ENCODE data around the gene C11orf52.
"Not testable (repeated sequence)": the region's sequence is repeated elsewhere in the genome, so short reads cannot be mapped to it uniquely, and the experiment has no call there.

The C11orf52 gene

GRCh38 chr11:111878849-111879636, 39.7 kb upstream of the C11orf52 start, which contains the start of the genes CFAP68 and FDXACB1:
CFAP68 (plus strand) TSS chr11:111879541; CDS start chr11:111879561, 20 bp downstream.
FDXACB1 (minus strand) TSS chr11:111879165; CDS start chr11:111879132, 33 bp downstream.
- H3K27ac ChIP-seq (ENCODE audit: low read length) = peak within 1 kb of the TSS; percentile 88
- H3K79me2 ChIP-seq (ENCODE audit: low read length) = peaks cover 13% of the 10 kb centered on the region
- H3K4me3 ChIP-seq (ENCODE audit: low read length) = peak within 1 kb of the TSS; percentile 86
- peak within 1 kb of the TSS; percentile 77 for H3K4me2 ChIP-seq (ENCODE audit: low read length)
- H3K4me1 ChIP-seq (ENCODE audit: low read length) = peaks cover 6% of the 10 kb centered on the region
- TF ChIP-seq, protein P1, sequence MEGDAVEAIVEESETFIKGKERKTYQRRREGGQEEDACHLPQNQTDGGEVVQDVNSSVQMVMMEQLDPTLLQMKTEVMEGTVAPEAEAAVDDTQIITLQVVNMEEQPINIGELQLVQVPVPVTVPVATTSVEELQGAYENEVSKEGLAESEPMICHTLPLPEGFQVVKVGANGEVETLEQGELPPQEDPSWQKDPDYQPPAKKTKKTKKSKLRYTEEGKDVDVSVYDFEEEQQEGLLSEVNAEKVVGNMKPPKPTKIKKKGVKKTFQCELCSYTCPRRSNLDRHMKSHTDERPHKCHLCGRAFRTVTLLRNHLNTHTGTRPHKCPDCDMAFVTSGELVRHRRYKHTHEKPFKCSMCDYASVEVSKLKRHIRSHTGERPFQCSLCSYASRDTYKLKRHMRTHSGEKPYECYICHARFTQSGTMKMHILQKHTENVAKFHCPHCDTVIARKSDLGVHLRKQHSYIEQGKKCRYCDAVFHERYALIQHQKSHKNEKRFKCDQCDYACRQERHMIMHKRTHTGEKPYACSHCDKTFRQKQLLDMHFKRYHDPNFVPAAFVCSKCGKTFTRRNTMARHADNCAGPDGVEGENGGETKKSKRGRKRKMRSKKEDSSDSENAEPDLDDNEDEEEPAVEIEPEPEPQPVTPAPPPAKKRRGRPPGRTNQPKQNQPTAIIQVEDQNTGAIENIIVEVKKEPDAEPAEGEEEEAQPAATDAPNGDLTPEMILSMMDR (IDR thresholded peaks at IDR 0.05; ENCODE audit: low read depth, low read length) = peak; percentile 87
- TF ChIP-seq EZH2phosphoT487 (IDR thresholded peaks at IDR 0.05; ENCODE audit: low read depth) = no peak
- no peaks in the 10 kb centered on the region for H4K20me1 ChIP-seq (ENCODE audit: insufficient read depth, low read length)
- H3K36me3 ChIP-seq (replicated peaks; ENCODE audit: low read depth, low read length) = peaks cover 7% of the 10 kb centered on the region
- peak within 1 kb of the TSS; percentile 96 for H2AFZ ChIP-seq (ENCODE audit: low read depth, low read length)
- H3K27me3 ChIP-seq (ENCODE audit: low read depth, low read length) = no peaks in the 10 kb centered on the region
- H3K9ac ChIP-seq (ENCODE audit: low read length) = peak within 1 kb of the TSS; percentile 91
- no peaks in the 10 kb centered on the region for H3K9me3 ChIP-seq (ENCODE audit: insufficient read depth, low read length)

GRCh38 chr11:111879637-111879960, 39.1 kb upstream of the C11orf52 start:
- Histone ChIP-seq H3K4me2 (ENCODE audit: low read length) (peak overlapping the region; percentile 77), H4K20me1 (ENCODE audit: insufficient read depth, low read length) (no peaks in the 10 kb centered on the region), H3K9ac (ENCODE audit: low read length) (peak overlapping the region; percentile 91), H3K79me2 (ENCODE audit: low read length) (peaks cover 13% of the 10 kb centered on the region), H3K4me3 (ENCODE audit: low read length) (peak overlapping the region; percentile 86), H3K9me3 (ENCODE audit: insufficient read depth, low read length) (no peaks in the 10 kb centered on the region), H3K27me3 (ENCODE audit: low read depth, low read length) (no peaks in the 10 kb centered on the region), H2AFZ (ENCODE audit: low read depth, low read length) (peak overlapping the region; percentile 96), H3K27ac (ENCODE audit: low read length) (peak overlapping the region; percentile 88), H3K4me1 (ENCODE audit: low read length) (peaks cover 6% of the 10 kb centered on the region), H3K36me3 (replicated peaks; ENCODE audit: low read depth, low read length) (peaks cover 7% of the 10 kb centered on the region)
- TF ChIP-seq EZH2phosphoT487 (IDR thresholded peaks at IDR 0.05; ENCODE audit: low read depth) = no peak
- TF ChIP-seq, protein P1 (IDR thresholded peaks at IDR 0.05; ENCODE audit: low read depth, low read length) = no peak

DNA sequence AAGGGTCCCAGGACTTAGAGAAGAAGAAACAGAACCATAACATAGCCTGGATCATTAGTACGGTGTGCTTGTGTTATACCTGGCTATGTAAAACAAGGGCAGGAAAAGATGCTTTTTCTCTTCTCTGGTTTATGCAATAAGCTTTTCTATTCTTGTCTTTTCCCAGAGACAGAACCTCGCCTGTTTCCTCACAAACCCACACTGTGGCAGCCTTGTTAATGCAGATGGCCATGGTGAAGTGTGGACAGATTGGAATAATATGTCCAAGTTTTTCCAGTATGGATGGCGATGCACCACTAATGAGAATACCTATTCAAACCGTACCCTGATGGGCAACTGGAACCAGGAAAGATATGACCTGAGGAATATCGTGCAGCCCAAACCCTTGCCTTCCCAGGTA, 36.5 kb upstream of the C11orf52 start:
- Histone ChIP-seq H3K27ac (ENCODE audit: low read length) (no peak overlapping the region), H3K4me2 (ENCODE audit: low read length) (no peak overlapping the region), H3K79me2 (ENCODE audit: low read length) (peaks cover 13% of the 10 kb centered on the region), H3K4me3 (ENCODE audit: low read length) (no peak overlapping the region), H3K9ac (ENCODE audit: low read length) (no peak overlapping the region), H3K9me3 (ENCODE audit: insufficient read depth, low read length) (no peaks in the 10 kb centered on the region), H2AFZ (ENCODE audit: low read depth, low read length) (no peak overlapping the region), H3K36me3 (replicated peaks; ENCODE audit: low read depth, low read length) (no peaks in the 10 kb centered on the region), H4K20me1 (ENCODE audit: insufficient read depth, low read length) (no peaks in the 10 kb centered on the region), H3K27me3 (ENCODE audit: low read depth, low read length) (no peaks in the 10 kb centered on the region), H3K4me1 (ENCODE audit: low read length) (peaks cover 6% of the 10 kb centered on the region)
- no peak for TF ChIP-seq EZH2phosphoT487 (IDR thresholded peaks at IDR 0.05; ENCODE audit: low read depth)
- TF ChIP-seq, protein P1 (IDR thresholded peaks at IDR 0.05; ENCODE audit: low read depth, low read length) = no peak

DNA sequence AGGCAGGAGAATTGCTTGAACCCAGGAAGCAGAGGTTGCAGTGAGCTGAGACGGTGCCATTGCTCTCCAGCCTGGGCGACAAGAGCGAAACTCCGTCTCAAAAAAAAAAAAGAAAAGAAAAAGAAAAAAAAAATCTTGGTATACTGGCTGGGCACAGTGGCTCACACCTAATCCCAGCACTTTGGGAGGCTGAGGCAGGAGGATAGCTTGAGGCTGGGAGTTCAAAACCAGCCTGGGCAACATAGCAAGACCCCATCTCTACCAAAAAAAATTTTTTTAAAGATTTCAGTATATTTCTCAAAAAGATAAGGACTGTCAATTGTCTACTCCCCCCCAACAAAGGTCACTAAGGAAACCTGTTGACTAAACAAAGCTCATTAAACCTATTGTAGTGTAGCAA, 33.7 kb upstream of the C11orf52 start:
- H2AFZ ChIP-seq (ENCODE audit: low read depth, low read length); H4K20me1 ChIP-seq (ENCODE audit: insufficient read depth, low read length); H3K4me3 ChIP-seq (ENCODE audit: low read length); H3K9ac ChIP-seq (ENCODE audit: low read length); H3K79me2 ChIP-seq (ENCODE audit: low read length); H3K27me3 ChIP-seq (ENCODE audit: low read depth, low read length); H3K27ac ChIP-seq (ENCODE audit: low read length); H3K36me3 ChIP-seq (replicated peaks; ENCODE audit: low read depth, low read length); H3K9me3 ChIP-seq (ENCODE audit: insufficient read depth, low read length); H3K4me2 ChIP-seq (ENCODE audit: low read length); H3K4me1 ChIP-seq (ENCODE audit: low read length): not testable (repeated sequence)
